AML-193 (cell line): ENCODE data around the gene PTPRM.

ENCODE experiments used
- DNase-seq, 2 experiments: peaks; one replicate each; lab custom pipeline; 2025; lab: John Stamatoyannopoulos, UW

PTPRM gene

GRCh38 chr18:7566567-7567473, at the start of gene PTPRM:
PTPRM (plus strand) TSS chr18:7567316; CDS start chr18:7567819, 503 bp downstream.
- no peak for DNase-seq

GRCh38 chr18:7517852-7518251, 49.3 kb upstream of the PTPRM start:
- DNase-seq = no peak

- DNase-seq = no peak
These were observed 46.8 kb upstream of the PTPRM start for GRCh38 chr18:7520200-7520785.

- DNase-seq = no peak
These were observed 45.8 kb upstream of the PTPRM start for GRCh38 chr18:7521226-7521856.

- DNase-seq = no peak
These were observed 43.3 kb upstream of the PTPRM start for GRCh38 chr18:7523772-7524171.

- DNase-seq = no peak
These were observed 42.3 kb upstream of the PTPRM start for GRCh38 chr18:7524786-7525185.

- DNase-seq = no peak
These were observed 34.2 kb upstream of the PTPRM start for GRCh38 chr18:7532942-7533341.

GRCh38 chr18:7535436-7536205, 31.5 kb upstream of the PTPRM start:
- no peak for DNase-seq

GRCh38 chr18:7537145-7537544, 30.0 kb upstream of the PTPRM start:
- no peak for DNase-seq

GRCh38 chr18:7541835-7542234, 25.3 kb upstream of the PTPRM start:
- DNase-seq = no peak

- DNase-seq = no peak
These were observed 22.4 kb upstream of the PTPRM start for GRCh38 chr18:7544686-7545085.

- no peak for DNase-seq
These were observed 21.4 kb upstream of the PTPRM start for GRCh38 chr18:7545734-7546133.

GRCh38 chr18:7548221-7548620, 18.9 kb upstream of the PTPRM start:
- DNase-seq = no peak

GRCh38 chr18:7548721-7549120, 18.4 kb upstream of the PTPRM start:
- DNase-seq = no peak

GRCh38 chr18:7557973-7558372, 9.1 kb upstream of the PTPRM start:
- no peak for DNase-seq

GRCh38 chr18:7558769-7559168, 8.3 kb upstream of the PTPRM start:
- no peak for DNase-seq

GRCh38 chr18:7559709-7560319, 7.3 kb upstream of the PTPRM start:
- no peak for DNase-seq

GRCh38 chr18:7561909-7562460, 5.1 kb upstream of the PTPRM start:
- no peak for DNase-seq

GRCh38 chr18:7562491-7562890, 4.6 kb upstream of the PTPRM start:
- no peak for DNase-seq

GRCh38 chr18:7565677-7566076, 1.4 kb upstream of the PTPRM start:
- DNase-seq = no peak

GRCh38 chr18:7566244-7566566, 911 bp upstream of the PTPRM start:
- no peak for DNase-seq
